ENCODE measurements around the gene ARX.

Gene ARX

DNA sequence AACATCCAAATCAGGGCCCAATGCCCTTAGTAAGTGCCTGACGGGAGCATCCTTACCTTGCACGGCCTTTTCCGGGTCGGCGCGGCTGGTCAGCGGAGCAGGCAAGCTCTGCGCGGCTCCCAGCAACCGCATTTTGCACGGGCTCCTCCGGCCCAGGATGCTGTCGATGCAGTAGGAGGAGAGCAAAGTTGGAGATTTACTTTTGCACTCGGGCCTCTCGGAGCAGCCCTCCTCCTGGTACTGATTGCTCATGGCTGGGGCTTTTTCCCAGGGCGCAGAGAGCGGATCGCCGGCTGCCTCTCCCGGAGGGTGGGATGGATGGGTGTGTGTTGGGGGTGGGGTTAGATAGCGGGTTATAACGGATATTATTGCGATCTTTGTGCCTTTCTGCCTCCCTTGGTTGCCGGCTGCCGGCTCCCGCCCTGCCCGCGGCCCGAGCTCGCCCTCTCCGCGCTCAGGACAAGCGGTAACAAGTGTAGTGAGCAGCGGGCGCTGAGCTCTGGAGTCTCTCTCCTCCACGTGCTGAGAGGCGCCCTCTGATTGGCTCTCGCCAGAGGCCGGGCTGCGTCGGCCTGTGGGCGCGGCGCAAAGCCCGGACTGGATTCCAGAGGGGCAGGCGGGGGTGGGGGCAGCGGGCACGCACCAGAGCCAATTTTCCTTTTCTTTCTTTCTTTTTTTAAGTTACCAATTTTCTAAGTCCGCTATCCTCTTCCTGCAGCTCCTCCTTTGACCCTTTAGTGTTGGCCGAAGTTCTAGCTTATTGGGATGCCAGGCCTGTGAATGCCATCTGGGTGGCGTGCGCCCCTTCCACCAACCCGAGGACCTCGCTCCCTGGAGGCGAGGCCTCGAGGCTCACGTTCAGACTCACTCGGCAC, at the start of gene ARX:
Gene ARX (minus strand): TSS at position 480 of the 875 bp plus-strand sequence. CDS start 228 bp downstream, at position 252.
- Histone ChIP-seq H4K20me1 (peaks cover 99% of the 10 kb centered on the region), H3K4me3 (no peak within 1 kb of the TSS), H3K36me3 (no peaks in the 10 kb centered on the region), H3K9ac (no peak within 1 kb of the TSS), H3K4me1 (peaks cover 15% of the 10 kb centered on the region), H3K27me3 (peaks cover 100% of the 10 kb centered on the region), H3K4me2 (no peak within 1 kb of the TSS), H3K9me3 (peaks cover 29% of the 10 kb centered on the region), H3K27ac (no peak within 1 kb of the TSS)
- TF ChIP-seq Cebpa-rat (IDR thresholded peaks at IDR 0.05), result no peak

DNA sequence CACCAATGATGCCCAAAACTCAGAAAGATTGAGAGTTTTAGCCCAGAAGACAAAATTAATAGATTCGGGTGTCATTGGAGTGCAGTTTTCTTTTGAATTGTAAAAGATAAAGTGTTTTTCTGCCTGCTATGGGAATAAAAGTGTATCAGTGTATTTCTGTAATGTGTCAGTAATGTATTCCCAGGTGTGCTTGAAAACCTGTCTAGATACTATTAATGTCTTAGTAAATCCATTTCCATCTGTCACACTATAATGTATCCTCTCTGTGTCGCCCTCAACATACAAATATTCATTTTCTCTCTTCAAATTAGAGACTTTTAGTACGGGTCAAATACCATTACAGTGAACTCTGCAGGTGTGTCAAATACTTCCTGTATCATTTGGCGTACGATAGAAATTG, 43.5 kb upstream of the ARX start:
- Histone ChIP-seq H3K9me3 (no peaks in the 10 kb centered on the region), H3K27ac (no peak overlapping the region), H3K27me3 (peaks cover 22% of the 10 kb centered on the region), H3K9ac (no peak overlapping the region), H4K20me1 (no peaks in the 10 kb centered on the region), H3K4me1 (no peaks in the 10 kb centered on the region), H3K36me3 (no peaks in the 10 kb centered on the region), H3K4me3 (no peak overlapping the region), H3K4me2 (no peak overlapping the region)
- TF ChIP-seq Cebpa-rat (IDR thresholded peaks at IDR 0.05), result no peak

DNA sequence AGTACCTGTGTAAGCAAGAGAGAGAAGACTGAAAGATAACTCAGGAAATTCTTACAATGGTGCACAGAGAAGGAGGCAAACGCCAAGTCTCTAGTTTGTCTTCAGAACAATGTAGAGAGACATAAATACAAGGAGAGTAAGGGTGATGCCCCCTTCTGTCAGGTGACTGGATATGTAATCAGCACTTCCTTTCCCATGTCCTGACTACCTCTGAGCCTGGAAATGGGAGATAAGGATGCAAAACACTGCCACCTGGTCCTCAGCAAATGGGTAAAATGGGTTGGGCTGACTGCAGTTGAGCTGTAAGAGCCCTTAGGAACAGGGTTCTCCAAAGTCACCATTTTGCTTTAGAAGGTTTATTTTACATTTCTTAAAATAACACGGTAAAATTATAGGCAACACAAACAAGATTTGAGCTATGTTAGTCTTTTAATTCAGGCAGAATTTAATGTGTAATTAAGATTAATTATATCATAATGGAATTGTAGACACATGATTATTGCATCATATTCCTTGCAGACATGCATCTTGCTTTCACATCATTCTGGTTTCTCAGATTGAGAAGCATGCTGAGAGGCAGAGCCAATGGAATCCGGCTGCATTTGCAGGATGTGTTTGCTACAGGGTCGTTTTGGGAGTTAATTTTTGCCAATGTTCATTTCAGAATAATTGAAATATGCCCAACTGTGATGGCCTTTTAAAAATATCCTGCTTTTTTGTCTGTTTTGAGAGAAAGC, 37.2 kb upstream of the ARX start:
- H3K27ac ChIP-seq, result no peak overlapping the region
- TF ChIP-seq Cebpa-rat (IDR thresholded peaks at IDR 0.05), result no peak

DNA sequence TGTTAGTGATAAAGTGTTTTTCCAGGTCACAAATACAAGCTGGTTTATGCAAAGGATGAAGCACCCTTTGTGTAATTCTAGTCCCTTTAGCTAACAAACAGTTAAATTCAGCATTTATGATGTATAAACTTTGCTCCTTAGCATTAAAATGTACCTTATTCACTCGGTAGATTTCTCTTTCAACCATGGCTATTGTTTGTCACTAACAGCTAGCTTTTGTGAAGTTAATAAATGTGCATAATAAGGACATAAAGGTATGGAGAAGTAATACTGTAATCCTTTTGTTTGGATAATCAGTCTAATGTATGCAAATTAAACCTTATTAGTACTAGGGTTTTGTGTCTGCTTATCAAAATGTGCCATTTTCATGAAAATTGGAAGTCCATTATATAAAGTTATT, 34.2 kb upstream of the ARX start:
- no peak overlapping the region for H3K9ac ChIP-seq
- H3K4me2 ChIP-seq, result peak overlapping the region; percentile 30; the same call in 1 of the 2 replicates
- no peak overlapping the region for H3K27ac ChIP-seq
- H3K36me3 ChIP-seq, result no peaks in the 10 kb centered on the region
- no peak for TF ChIP-seq Cebpa-rat (IDR thresholded peaks at IDR 0.05)
- H3K27me3 ChIP-seq, result peaks cover 21% of the 10 kb centered on the region; the same call in 1 of the 2 replicates
- peaks cover 12% of the 10 kb centered on the region for H3K4me1 ChIP-seq
- no peaks in the 10 kb centered on the region for H3K9me3 ChIP-seq
- H4K20me1 ChIP-seq, result no peaks in the 10 kb centered on the region
- H3K4me3 ChIP-seq, result no peak overlapping the region

More for the DNA sequence above, 37.2 kb upstream of the ARX start:
- Histone ChIP-seq H3K27me3 (peaks cover 19% of the 10 kb centered on the region; the same call in 1 of the 2 replicates), H3K36me3 (no peaks in the 10 kb centered on the region), H3K9me3 (no peaks in the 10 kb centered on the region), H4K20me1 (no peaks in the 10 kb centered on the region), H3K4me3 (no peak overlapping the region), H3K4me2 (no peak overlapping the region), H3K9ac (no peak overlapping the region), H3K4me1 (peaks cover 12% of the 10 kb centered on the region)

DNA sequence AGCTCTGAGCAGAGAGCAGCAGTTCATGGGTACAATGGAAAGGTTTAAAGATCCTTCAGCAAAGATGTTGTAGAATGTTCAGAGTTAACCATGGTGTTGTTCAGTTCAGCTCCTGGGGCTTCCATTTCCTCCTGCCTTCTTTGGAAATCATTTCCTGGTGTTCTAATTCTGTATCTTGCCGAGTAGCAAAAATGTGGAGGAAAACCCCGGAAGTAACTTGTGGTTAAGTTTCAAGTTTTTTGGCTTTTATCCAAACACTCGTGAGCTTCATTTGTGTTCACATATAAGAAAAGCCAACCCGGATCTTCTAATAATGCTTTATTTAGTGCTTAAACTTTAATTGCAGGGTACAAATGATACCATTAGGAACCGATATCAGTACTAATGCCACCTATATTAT, 33.6 kb upstream of the ARX start:
- Histone ChIP-seq H3K36me3 (no peaks in the 10 kb centered on the region), H3K27ac (no peak overlapping the region), H3K9me3 (no peaks in the 10 kb centered on the region), H3K4me3 (no peak overlapping the region), H3K4me2 (peak overlapping the region; percentile 30), H3K9ac (no peak overlapping the region), H4K20me1 (no peaks in the 10 kb centered on the region), H3K4me1 (peaks cover 12% of the 10 kb centered on the region), H3K27me3 (peaks cover 21% of the 10 kb centered on the region; the same call in 1 of the 2 replicates)
- TF ChIP-seq Cebpa-rat (IDR thresholded peaks at IDR 0.05), result no peak

DNA sequence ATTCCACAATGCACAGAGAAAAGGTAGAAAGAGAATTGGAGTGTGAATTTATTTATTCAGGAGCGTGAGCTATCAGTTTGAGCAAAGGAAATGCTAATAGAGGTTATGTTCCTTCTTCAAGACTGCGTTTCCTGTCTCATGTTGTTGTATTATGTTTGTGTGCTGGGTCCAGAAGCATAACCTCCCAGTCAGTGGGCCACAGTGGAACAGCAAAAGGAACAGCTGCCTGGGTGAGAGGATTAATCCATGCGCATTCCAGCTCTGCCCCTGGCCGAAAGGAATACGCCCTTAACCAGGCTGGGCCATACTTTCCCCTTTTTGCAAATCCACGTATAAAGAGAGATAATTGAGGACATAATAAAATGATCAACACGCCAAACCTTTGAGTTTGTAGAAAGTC, 32.4 kb upstream of the ARX start:
- Histone ChIP-seq H4K20me1 (no peaks in the 10 kb centered on the region), H3K4me1 (peaks cover 12% of the 10 kb centered on the region), H3K9ac (no peak overlapping the region), H3K4me3 (no peak overlapping the region), H3K9me3 (no peaks in the 10 kb centered on the region), H3K27me3 (peaks cover 21% of the 10 kb centered on the region; the same call in 1 of the 2 replicates), H3K27ac (no peak overlapping the region), H3K4me2 (no peak overlapping the region), H3K36me3 (no peaks in the 10 kb centered on the region)
- no peak for TF ChIP-seq Cebpa-rat (IDR thresholded peaks at IDR 0.05)

DNA sequence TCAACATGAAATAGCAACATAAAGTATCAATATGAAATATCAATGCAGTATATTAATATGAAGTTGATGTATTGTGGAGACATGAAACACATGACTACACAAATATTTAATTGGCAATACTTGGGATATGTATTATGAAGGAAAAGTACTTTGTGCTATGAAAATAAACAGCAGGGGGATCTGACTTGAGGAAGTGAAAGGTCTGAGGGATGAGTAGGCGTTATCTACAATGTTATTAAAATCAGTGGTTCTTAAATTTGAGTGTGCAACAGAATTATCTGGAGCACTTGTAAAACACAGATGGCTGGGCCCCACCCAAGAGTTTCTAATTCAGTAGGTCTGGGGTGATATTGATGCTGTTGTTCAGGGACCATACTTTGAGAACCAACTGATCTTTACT, 27.4 kb upstream of the ARX start:
- Histone ChIP-seq H3K4me1 (no peaks in the 10 kb centered on the region), H3K9ac (no peak overlapping the region), H3K4me3 (no peak overlapping the region), H3K4me2 (no peak overlapping the region), H3K27ac (no peak overlapping the region), H4K20me1 (no peaks in the 10 kb centered on the region), H3K9me3 (peaks cover 7% of the 10 kb centered on the region; the same call in 1 of the 2 replicates), H3K36me3 (no peaks in the 10 kb centered on the region), H3K27me3 (0 out of 2 replicates have a peak, but pooled peaks cover 4% of the 10 kb centered on the region)
- no peak for TF ChIP-seq Cebpa-rat (IDR thresholded peaks at IDR 0.05)

DNA sequence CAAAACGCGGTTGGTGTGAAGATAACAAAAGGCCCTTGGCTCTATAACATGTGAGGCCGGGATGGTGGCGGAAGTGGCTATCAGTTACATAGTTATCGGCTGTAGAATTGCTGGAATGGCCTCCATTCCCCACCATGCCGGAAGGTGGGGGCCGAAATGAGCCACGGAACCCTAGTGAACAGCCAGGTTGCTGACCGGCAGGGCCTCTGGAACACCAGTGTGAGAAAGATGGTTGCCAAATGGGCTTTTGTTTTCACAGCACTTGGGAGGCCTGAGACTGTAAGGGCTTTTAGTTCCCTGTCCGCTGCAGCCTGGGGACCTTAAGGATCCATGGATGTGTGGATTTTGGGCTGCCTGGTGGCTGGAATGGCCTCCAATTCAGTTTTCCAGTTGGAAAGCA, 23.3 kb upstream of the ARX start:
- no peak overlapping the region for H3K9ac ChIP-seq

DNA sequence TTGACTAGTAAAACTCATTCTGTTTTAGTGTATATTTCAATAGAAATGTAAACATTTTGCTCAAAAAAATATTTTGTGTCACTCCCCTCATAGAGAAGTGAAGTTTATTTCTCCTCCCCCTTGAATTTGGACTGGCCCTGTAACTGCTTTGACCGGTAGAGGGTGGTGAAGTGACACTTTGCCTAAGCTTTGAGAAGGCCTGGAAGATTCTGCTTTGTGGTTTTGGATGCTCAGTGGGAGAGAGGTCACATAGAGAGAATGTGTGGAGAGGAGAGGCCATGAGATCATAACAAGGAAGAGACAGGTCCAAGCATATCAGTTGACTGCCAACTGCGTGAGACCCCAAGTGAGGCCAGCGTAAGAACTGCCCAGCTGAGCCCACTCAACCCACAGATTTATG, 19.1 kb upstream of the ARX start:
- H3K27me3 ChIP-seq, result peaks cover 56% of the 10 kb centered on the region
- no peaks in the 10 kb centered on the region for H4K20me1 ChIP-seq
- no peak overlapping the region for H3K27ac ChIP-seq
- H3K9me3 ChIP-seq, result peaks cover 7% of the 10 kb centered on the region; the same call in 1 of the 2 replicates
- TF ChIP-seq Cebpa-rat (IDR thresholded peaks at IDR 0.05), result no peak
- no peak overlapping the region for H3K9ac ChIP-seq
- no peaks in the 10 kb centered on the region for H3K36me3 ChIP-seq
- no peak overlapping the region for H3K4me3 ChIP-seq
- no peak overlapping the region for H3K4me2 ChIP-seq
- no peaks in the 10 kb centered on the region for H3K4me1 ChIP-seq

More for the DNA sequence above, 23.3 kb upstream of the ARX start:
- H3K36me3 ChIP-seq, result no peaks in the 10 kb centered on the region
- H3K9me3 ChIP-seq, result peaks cover 7% of the 10 kb centered on the region; the same call in 1 of the 2 replicates
- H3K4me3 ChIP-seq, result no peak overlapping the region
- no peaks in the 10 kb centered on the region for H3K4me1 ChIP-seq
- no peak overlapping the region for H3K4me2 ChIP-seq
- no peaks in the 10 kb centered on the region for H4K20me1 ChIP-seq
- no peak overlapping the region for H3K27ac ChIP-seq
- peaks cover 22% of the 10 kb centered on the region for H3K27me3 ChIP-seq
- TF ChIP-seq Cebpa-rat (IDR thresholded peaks at IDR 0.05), result no peak
